ENCODE results near the gene CATSPERB.

DNA sequence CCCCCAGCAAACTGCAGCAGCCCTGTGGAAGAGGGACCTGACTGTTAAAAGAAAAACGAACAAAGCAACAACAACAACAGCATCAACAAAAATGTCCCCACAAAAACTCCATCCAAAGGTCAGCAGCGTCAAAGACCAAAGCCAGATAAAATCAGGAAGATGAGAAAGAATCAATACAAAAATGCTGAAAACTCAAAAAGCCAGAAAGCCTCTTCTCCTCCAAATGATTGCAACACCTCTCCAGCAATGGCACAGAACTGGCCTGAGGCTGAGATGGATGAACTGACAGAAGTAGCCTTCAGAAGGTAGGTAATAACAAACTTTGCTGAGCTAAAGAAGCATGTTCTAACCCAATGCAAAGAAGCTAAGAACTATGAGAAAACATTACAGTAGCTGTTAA is 176.4 kb downstream of the CATSPERB start:
- TF ChIP-seq, protein P1, sequence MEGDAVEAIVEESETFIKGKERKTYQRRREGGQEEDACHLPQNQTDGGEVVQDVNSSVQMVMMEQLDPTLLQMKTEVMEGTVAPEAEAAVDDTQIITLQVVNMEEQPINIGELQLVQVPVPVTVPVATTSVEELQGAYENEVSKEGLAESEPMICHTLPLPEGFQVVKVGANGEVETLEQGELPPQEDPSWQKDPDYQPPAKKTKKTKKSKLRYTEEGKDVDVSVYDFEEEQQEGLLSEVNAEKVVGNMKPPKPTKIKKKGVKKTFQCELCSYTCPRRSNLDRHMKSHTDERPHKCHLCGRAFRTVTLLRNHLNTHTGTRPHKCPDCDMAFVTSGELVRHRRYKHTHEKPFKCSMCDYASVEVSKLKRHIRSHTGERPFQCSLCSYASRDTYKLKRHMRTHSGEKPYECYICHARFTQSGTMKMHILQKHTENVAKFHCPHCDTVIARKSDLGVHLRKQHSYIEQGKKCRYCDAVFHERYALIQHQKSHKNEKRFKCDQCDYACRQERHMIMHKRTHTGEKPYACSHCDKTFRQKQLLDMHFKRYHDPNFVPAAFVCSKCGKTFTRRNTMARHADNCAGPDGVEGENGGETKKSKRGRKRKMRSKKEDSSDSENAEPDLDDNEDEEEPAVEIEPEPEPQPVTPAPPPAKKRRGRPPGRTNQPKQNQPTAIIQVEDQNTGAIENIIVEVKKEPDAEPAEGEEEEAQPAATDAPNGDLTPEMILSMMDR (conservative IDR thresholded peaks at IDR 0.05; ENCODE audit: low read length), result no peak
- no peak for TF ChIP-seq EZH2phosphoT487 (IDR thresholded peaks at IDR 0.05; ENCODE audit: borderline replicate concordance)
